GM18498 (cell line): Measurements from ENCODE around the gene RTN4IP1.

Experiments used
- ATAC-seq: cut with Tn5 transposase; IDR thresholded peaks from one replicate; pipeline ENCODE4 v1.9.1; 2021; ENCODE audit warnings: mild to moderate bottlenecking, moderate library complexity; ENCODE audit not compliant: unreplicated experiment

Gene RTN4IP1

GRCh38 chr6:106629103-106629858 is at the start of gene RTN4IP1, which contains the start of gene QRSL1:
Gene RTN4IP1, minus strand, starts transcription at chr6:106629498. Its CDS starts 477 bp downstream, at chr6:106629021.
Gene QRSL1, plus strand, starts transcription at chr6:106629578. Its CDS starts 104 bp downstream, at chr6:106629682.
- peak; percentile 84 for ATAC-seq

DNA sequence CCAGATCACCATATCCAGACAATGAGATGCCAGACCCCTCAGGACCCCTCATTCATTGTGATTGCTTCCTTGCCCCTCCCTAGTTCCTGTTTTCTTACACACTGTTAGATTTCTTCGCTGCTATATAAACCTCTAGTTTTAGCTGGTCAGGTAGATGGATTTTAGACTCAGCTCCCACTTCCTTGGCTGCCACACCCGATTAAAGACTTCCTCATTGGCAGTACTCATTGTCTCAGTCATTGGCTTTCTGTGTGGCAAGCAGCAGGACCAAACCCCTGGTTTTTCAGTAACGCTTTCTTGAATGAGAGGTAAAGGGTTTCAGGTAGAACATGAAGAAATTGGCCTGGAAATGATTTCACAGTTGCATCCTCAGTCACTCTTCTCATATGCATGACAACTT is 48.0 kb upstream of the RTN4IP1 start:
- no peak for ATAC-seq

GRCh38 chr6:106674541-106675229 is 45.4 kb upstream of the RTN4IP1 start:
- no peak for ATAC-seq

DNA sequence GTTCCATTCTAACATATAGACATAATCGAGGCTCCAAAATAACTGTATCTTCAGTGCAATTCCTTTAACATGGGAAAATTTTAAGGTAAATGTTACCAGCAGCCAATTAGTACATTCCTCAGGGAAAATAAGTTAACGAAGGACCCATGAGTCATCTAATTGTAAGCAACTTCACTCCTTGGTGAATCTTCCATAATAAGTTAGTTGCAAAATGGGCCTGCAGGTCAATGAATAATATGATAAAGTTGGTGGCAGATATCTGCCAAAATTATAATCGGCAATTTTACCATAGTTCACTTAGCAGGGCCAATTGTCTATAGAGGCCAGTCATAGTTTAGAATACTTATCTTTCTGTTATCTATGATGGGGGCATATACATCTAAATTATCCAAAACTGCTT is 42.4 kb upstream of the RTN4IP1 start:
- no peak for ATAC-seq

- ATAC-seq: no peak
Measured at GRCh38 chr6:106670236-106670635, 40.9 kb upstream of the RTN4IP1 start.

- ATAC-seq: no peak
Measured at GRCh38 chr6:106667022-106667402, 37.7 kb upstream of the RTN4IP1 start.

- ATAC-seq: peak; percentile 99
Measured at GRCh38 chr6:106666282-106667021, 37.2 kb upstream of the RTN4IP1 start.

- no peak for ATAC-seq
Measured at GRCh38 chr6:106662458-106662857, 33.2 kb upstream of the RTN4IP1 start.

DNA sequence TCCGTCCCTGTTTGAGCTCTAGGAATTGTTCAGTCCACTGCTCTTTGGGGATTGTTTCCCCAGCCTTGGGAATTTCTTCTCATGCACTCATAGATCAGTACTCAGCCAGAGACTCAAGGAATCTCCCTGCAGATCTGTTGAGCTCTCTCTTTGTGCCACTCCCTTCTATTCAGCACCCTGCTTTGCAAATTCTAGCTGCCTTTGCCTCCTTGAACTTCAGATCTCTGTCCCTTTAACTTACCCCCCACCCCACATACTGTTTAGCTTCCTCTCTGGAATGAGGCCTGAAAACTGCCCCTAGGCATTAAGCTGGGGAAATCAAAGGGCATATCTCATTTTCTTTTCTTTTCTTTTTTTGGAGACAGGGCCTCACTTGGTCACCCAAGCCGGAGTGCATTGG is 30.6 kb upstream of the RTN4IP1 start:
- ATAC-seq: no peak

- no peak for ATAC-seq
Measured at GRCh38 chr6:106658469-106658868, 29.2 kb upstream of the RTN4IP1 start.

DNA sequence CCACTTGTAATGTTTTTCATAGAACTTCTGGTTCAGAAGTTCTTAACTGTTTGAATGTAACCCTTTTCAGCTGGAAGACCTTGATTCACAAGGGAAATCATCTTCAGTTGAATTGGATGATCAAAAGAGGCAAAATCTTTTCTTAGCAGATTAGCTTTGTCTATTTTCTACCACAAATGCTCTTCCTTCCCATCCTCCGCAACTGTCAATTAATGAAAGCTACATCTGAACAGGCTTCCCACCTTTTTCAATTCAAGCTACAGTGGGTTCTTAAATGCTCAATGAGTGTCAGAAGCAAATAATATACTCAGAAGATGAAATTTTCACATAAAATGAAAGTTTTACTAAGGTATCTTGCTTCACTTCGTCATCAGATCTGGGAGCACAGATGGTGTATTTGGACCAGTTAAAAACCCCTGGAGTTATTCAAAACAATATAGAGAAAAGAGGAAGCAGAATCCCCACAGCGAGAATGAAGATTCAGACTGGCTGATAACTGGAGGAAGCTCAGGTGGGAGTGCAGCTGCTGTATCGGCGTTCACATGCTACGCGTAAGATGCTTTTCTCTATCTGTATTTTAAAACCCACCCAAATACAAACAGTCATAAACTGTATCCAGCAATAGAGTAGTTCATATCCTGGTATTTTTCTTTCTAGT is 19.5 kb upstream of the RTN4IP1 start:
- peak; percentile 73 for ATAC-seq

- no peak for ATAC-seq
Measured at GRCh38 chr6:106643061-106643460, 13.8 kb upstream of the RTN4IP1 start.

- no peak for ATAC-seq
Measured at GRCh38 chr6:106642476-106642875, 13.2 kb upstream of the RTN4IP1 start.

DNA sequence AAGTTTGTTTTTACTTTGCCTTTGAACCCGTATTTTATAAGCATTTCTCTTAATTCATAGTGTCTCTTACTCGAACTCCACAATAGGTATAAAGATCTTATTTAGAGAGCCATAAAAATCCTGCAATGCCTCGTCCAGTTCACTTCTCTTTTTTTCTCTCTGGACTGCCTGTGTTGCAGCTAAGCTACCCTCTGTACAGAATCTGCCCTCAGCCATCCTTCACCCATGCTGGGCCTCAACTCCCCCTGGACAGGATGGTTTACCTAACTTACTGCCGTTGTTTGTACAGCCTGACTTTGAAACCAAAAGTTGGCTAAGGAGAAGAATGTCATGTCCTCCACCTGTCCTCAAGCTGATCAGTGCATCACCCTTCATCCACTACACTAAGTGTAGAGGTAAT is 10.5 kb upstream of the RTN4IP1 start:
- ATAC-seq: no peak

- peak; percentile 73 for ATAC-seq
Measured at GRCh38 chr6:106637717-106638341, 8.5 kb upstream of the RTN4IP1 start.

- peak; percentile 22 for ATAC-seq
Measured at GRCh38 chr6:106637051-106637716, 7.9 kb upstream of the RTN4IP1 start.

DNA sequence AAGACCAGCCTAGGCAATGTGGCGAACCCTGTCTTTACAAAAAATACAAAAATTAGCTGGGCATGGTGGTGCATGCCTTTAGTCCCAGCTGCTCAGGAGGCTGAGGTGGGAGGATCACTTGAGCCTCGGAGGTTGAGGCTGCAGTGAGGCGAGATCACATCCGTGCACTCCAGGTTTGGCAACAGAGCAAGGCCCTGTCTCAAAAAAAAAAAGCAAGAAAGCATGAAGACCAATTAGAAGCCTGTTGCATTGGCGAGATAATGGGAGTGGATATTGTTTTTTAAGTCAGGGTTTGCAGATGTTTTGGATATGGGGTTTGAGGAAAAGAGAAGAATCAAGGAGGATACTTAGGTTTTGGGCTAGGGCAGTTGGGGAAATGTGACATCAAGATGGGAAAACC is 5.3 kb upstream of the RTN4IP1 start:
- no peak for ATAC-seq

- no peak for ATAC-seq
Measured at GRCh38 chr6:106631346-106631745, 2.0 kb upstream of the RTN4IP1 start.

DNA sequence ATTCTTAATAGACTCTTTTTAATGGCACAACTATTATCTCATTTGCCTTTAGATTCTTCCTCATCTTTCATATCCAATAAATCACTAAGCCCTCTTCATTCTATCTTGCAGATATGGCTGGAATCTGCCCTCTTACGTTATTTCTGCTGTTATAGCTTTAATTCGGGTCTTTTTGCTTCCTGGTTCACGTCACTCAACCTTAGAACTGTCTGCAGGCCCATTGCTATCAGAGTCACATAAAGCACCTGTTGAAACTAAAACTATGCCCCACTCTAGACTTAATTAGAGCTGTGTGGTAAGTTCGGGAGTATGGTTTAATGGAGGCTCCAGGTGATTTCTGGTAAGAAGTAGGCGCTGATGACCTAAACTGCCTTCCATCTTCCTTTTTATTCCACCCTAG is 1.1 kb upstream of the RTN4IP1 start:
- no peak for ATAC-seq

DNA sequence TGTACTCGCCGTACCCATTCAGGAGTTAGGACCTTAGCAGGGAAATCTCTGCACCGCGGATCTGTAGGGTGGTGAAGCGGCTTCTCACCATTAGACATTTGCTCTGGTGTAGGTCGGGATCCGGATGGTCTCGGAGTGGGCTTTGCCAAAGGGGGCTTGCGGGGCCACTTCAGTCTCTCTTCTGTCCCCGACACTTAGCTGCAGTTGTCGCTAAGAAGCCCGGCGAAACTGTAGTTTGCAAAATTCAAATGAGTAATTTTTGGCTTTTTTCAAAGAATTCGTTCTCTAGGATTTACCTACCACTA is 513 bp upstream of the RTN4IP1 start:
- no peak for ATAC-seq
